Esophagus muscularis mucosa (tissue), 3 donors: ENCODE measurements around the gene DDHD1.

Source experiments
- POLR2A ChIP-seq: fragments of 450-650 bp; IDR thresholded peaks from one replicate; pipeline ENCODE4 v1.6.1; 2017; ENCODE audit warnings: antibody characterized with exemption, moderate library complexity, mild to moderate bottlenecking, low read depth
- POLR2AphosphoS5 ChIP-seq, 2 donors: sonication (generic); formaldehyde crosslinking; IDR thresholded peaks; one replicate each; pipeline ENCODE4 v1.6.1; 2017; ENCODE audit warnings: antibody characterized with exemption in 2 of 2
- TF ChIP-seq, protein P1 (sequence below), 3 experiments: fragments of 200-600 bp in 2 of 3; fragments of 450-650 bp in 1 of 3; sonication (generic) in 2 of 3; IDR thresholded peaks; one replicate each; pipeline ENCODE4 v1.5.1; 2017 to 2019; ENCODE audit warnings: antibody characterized with exemption in 3 of 3, mild to moderate bottlenecking in 2 of 3, moderate library complexity in 1 of 3

DNA sequence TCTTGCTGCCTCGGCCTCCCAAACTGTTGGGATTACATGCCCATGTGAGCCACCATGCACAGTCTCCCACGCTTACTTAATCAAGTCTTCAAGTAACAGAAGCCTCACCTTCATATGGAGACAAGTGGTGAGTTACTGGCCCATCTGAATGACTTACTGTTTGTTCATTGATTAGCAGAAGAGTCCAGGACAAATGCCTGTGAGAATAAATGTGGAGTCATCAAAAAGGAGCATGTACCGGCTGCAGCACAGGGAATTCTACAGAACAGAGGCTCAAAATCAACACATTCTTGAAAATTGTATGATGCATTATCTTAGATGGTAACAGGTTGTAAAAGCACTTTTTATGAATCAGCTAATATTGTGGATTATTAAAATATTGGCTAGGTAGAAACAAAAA lies 129.8 kb downstream of the DDHD1 start:
- TF ChIP-seq, protein P1, sequence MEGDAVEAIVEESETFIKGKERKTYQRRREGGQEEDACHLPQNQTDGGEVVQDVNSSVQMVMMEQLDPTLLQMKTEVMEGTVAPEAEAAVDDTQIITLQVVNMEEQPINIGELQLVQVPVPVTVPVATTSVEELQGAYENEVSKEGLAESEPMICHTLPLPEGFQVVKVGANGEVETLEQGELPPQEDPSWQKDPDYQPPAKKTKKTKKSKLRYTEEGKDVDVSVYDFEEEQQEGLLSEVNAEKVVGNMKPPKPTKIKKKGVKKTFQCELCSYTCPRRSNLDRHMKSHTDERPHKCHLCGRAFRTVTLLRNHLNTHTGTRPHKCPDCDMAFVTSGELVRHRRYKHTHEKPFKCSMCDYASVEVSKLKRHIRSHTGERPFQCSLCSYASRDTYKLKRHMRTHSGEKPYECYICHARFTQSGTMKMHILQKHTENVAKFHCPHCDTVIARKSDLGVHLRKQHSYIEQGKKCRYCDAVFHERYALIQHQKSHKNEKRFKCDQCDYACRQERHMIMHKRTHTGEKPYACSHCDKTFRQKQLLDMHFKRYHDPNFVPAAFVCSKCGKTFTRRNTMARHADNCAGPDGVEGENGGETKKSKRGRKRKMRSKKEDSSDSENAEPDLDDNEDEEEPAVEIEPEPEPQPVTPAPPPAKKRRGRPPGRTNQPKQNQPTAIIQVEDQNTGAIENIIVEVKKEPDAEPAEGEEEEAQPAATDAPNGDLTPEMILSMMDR (IDR thresholded peaks at IDR 0.05): no peak
- no peak for TF ChIP-seq POLR2A
- no peak for TF ChIP-seq POLR2AphosphoS5 (IDR thresholded peaks at IDR 0.05)
